ENCODE measurements around the gene A4GNT. TPM values are rescaled to one million over a fixed set of nuclear protein-coding genes. Genes with fewer than 3 reads are reported as not detected.
"Not testable (repeated sequence)": the region's sequence is repeated elsewhere in the genome, so short reads cannot be mapped to it uniquely, and the experiment has no call there.

A4GNT gene
- total RNA-seq, 1 donor from 2014 or later = not detected

DNA sequence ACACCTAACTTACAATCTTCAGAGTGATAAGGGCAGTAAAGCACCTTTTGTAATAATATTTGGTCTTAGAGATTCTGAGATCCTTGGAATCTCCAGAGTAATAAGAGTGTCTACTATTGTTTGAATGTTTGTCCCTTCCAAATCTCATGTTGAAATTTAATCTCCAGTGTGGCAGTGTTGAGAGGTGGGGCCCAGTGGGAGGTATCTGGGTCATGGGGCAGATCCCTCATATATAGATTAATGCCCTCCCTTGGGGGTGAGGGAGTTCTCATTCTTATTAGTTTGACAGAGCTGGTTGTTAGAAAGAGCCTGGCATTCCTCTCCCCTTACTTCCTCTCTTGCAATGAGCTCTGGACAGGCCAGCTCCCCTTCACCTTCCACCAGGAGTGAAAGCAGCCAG is 32.8 kb downstream of the A4GNT start:
- H3K27ac Mint-ChIP-seq (ENCODE audit: unreplicated experiment) = no peak overlapping the region
- no peaks in the 10 kb centered on the region for H3K36me3 Mint-ChIP-seq (ENCODE audit: unreplicated experiment)
- H3K27me3 Mint-ChIP-seq (ENCODE audit: unreplicated experiment) = no peaks in the 10 kb centered on the region
- no peak for DNase-seq
- H3K9me3 Mint-ChIP-seq (ENCODE audit: unreplicated experiment) = no peaks in the 10 kb centered on the region
- TF ChIP-seq, protein P1, sequence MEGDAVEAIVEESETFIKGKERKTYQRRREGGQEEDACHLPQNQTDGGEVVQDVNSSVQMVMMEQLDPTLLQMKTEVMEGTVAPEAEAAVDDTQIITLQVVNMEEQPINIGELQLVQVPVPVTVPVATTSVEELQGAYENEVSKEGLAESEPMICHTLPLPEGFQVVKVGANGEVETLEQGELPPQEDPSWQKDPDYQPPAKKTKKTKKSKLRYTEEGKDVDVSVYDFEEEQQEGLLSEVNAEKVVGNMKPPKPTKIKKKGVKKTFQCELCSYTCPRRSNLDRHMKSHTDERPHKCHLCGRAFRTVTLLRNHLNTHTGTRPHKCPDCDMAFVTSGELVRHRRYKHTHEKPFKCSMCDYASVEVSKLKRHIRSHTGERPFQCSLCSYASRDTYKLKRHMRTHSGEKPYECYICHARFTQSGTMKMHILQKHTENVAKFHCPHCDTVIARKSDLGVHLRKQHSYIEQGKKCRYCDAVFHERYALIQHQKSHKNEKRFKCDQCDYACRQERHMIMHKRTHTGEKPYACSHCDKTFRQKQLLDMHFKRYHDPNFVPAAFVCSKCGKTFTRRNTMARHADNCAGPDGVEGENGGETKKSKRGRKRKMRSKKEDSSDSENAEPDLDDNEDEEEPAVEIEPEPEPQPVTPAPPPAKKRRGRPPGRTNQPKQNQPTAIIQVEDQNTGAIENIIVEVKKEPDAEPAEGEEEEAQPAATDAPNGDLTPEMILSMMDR (IDR thresholded peaks at IDR 0.05; ENCODE audit: partially characterized antibody, unreplicated experiment) = no peak
- no peak overlapping the region for H3K4me3 Mint-ChIP-seq (ENCODE audit: unreplicated experiment)
- no peaks in the 10 kb centered on the region for H3K4me1 Mint-ChIP-seq (ENCODE audit: low read depth, unreplicated experiment)

DNA sequence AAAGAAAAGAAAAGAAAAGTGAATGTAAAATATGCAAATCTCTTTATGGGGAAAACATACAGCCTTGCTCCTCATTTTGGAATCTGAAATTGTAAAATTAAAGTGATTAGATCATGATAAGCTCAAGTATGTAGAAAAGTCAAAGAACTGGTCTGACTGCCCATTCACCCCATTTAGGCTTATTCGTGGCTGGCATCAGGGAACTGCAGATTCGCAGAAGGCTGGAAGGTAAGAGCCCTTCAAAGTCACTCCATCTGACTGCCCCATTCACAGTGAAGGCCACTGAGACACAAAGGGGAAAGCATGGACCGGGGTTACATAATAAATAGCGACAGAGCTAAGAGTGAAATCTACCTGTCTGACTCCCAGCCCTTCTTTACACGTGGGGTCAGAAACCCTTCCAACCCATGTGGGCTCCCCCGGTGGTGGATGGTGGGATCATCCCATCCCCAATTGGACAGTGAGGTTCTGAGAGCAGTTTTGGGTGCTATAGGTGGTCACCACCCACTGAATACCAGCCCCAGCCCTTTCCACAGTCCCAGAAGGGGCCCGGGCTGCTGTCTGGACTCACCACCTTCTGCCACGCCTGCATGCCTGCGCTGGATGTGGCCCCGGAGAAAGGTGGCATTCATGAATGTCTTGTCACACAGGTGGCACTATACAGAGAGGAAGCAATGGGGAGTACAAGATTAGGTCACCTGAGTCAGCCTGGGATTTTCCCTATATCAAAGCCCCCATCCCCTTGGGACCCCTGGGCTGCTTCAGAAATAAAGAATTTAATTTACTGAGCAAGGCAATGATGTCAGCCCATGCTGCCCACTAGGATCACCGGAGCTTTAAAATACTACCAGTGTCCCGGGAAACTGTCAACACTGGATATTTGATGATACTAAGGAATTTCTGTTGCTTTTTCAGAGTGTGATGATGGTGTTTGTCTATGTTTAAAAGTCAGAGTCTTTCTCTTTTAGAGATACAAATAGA is 34.7 kb downstream of the A4GNT start:
- Mint-ChIP-seq H3K27me3 (ENCODE audit: unreplicated experiment) (no peaks in the 10 kb centered on the region), H3K4me1 (ENCODE audit: low read depth, unreplicated experiment) (no peaks in the 10 kb centered on the region), H3K27ac (ENCODE audit: unreplicated experiment) (no peak overlapping the region), H3K4me3 (ENCODE audit: unreplicated experiment) (no peak overlapping the region), H3K36me3 (ENCODE audit: unreplicated experiment) (peaks cover 8% of the 10 kb centered on the region), H3K9me3 (ENCODE audit: unreplicated experiment) (peaks cover 1% of the 10 kb centered on the region)
- TF ChIP-seq, protein P1 (IDR thresholded peaks at IDR 0.05; ENCODE audit: partially characterized antibody, unreplicated experiment) = peak; percentile 65
- DNase-seq = peak; percentile 35

DNA sequence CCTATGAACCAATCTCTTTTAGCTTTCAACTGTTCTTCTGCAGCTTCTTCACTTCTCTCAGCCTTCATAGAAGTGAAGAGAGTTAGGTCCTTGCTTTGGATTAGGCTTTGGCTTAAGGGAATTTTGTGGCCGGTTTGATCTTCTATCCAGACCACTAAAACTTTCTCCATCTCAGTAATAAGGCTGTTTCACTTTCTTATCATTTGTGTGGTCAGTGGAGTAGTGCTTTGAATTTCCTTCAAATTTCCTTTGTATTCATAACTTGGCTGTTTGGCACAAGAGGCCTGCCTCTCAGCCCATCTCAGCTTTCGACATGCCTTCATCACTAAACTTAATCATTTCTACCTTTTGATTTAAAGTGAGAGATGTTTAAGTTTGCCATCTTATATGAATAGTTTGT is 38.5 kb downstream of the A4GNT start:
- Mint-ChIP-seq H3K27ac (ENCODE audit: unreplicated experiment) (no peak overlapping the region), H3K27me3 (ENCODE audit: unreplicated experiment) (no peaks in the 10 kb centered on the region), H3K36me3 (ENCODE audit: unreplicated experiment) (peaks cover 13% of the 10 kb centered on the region), H3K4me1 (ENCODE audit: low read depth, unreplicated experiment) (no peaks in the 10 kb centered on the region), H3K9me3 (ENCODE audit: unreplicated experiment) (peaks cover 1% of the 10 kb centered on the region), H3K4me3 (ENCODE audit: unreplicated experiment) (no peak overlapping the region)
- no peak for DNase-seq
- TF ChIP-seq, protein P1 (IDR thresholded peaks at IDR 0.05; ENCODE audit: partially characterized antibody, unreplicated experiment) = no peak

DNA sequence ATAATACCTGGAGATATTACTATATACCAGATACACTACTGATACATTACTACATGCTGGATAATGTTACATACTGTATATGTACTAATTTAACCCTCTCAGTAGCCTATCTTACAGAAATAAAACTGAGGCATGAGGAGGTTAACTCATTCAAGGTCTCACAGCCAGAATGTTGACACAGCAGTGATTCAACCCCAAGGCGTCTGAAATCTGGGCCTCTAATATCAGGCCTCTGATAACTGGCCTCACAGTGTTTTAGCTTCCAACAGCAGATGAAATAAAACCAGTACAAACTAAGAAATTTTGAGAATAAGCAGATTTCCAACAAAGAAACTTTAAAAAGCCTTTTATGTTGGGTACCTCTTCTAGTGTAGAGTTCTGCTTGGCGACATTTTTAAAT is 40.2 kb downstream of the A4GNT start:
- peaks cover 13% of the 10 kb centered on the region for H3K36me3 Mint-ChIP-seq (ENCODE audit: unreplicated experiment)
- TF ChIP-seq, protein P1 (IDR thresholded peaks at IDR 0.05; ENCODE audit: partially characterized antibody, unreplicated experiment) = no peak
- H3K4me3 Mint-ChIP-seq (ENCODE audit: unreplicated experiment) = no peak overlapping the region
- DNase-seq = no peak
- H3K27me3 Mint-ChIP-seq (ENCODE audit: unreplicated experiment) = no peaks in the 10 kb centered on the region
- H3K4me1 Mint-ChIP-seq (ENCODE audit: low read depth, unreplicated experiment) = no peaks in the 10 kb centered on the region
- H3K27ac Mint-ChIP-seq (ENCODE audit: unreplicated experiment) = no peak overlapping the region
- H3K9me3 Mint-ChIP-seq (ENCODE audit: unreplicated experiment) = peaks cover 1% of the 10 kb centered on the region

DNA sequence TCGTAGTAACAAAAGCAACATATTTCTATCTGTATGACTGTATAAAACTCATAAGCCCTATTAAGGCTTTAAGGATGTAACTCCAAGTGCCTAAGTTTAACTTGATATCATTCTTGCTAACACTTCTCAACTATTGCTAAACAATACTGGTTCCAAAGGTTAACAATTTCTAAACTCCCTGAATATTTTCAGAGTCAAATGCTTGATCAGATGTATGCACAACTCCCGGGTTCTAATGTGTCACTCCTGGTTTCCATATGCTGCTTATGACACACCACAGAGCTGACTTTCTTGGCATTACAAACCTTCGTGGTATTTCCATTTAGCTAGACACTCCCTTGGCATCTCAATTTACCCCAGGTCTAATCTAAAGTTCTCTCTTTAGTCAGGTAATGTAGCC is 43.1 kb downstream of the A4GNT start:
- Mint-ChIP-seq H3K36me3 (ENCODE audit: unreplicated experiment) (peaks cover 16% of the 10 kb centered on the region), H3K4me3 (ENCODE audit: unreplicated experiment) (no peak overlapping the region), H3K9me3 (ENCODE audit: unreplicated experiment) (peaks cover 1% of the 10 kb centered on the region), H3K4me1 (ENCODE audit: low read depth, unreplicated experiment) (no peaks in the 10 kb centered on the region), H3K27me3 (ENCODE audit: unreplicated experiment) (no peaks in the 10 kb centered on the region), H3K27ac (ENCODE audit: unreplicated experiment) (no peak overlapping the region)
- TF ChIP-seq, protein P1 (IDR thresholded peaks at IDR 0.05; ENCODE audit: partially characterized antibody, unreplicated experiment) = no peak
- DNase-seq = no peak

DNA sequence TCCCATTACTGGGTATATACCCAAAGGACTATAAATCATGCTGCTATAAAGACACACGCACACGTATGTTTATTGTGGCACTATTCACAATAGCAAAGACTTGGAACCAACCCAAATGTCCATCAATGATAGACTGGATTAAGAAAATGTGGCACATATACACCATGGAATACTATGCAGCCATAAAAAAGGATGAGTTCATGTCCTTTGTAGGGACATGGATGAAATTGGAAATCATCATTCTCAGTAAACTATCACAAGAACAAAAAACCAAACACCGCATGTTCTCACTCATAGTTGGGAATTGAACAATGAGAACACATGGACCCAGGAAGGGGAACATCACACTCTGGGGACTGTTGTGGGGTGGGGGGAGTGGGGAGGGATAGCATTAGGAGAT is 46.4 kb downstream of the A4GNT start:
- not testable (repeated sequence) for H3K4me1 Mint-ChIP-seq (ENCODE audit: low read depth, unreplicated experiment); H3K4me3 Mint-ChIP-seq (ENCODE audit: unreplicated experiment); H3K36me3 Mint-ChIP-seq (ENCODE audit: unreplicated experiment); H3K9me3 Mint-ChIP-seq (ENCODE audit: unreplicated experiment); H3K27ac Mint-ChIP-seq (ENCODE audit: unreplicated experiment); H3K27me3 Mint-ChIP-seq (ENCODE audit: unreplicated experiment); DNase-seq
